ENCODE data around the gene ECT2L.
"Not testable (repeated sequence)": the region's sequence is repeated elsewhere in the genome, so short reads cannot be mapped to it uniquely, and the experiment has no call there.

ECT2L gene

GRCh38 chr6:138931660-138932059 lies 135.8 kb downstream of the ECT2L start:
- no peak for DNase-seq (ENCODE audit: low spot score)

GRCh38 chr6:138936873-138937272 lies 141.0 kb downstream of the ECT2L start:
- DNase-seq (ENCODE audit: low spot score), result not testable (repeated sequence)

- no peak for DNase-seq (ENCODE audit: low spot score)
These were observed 147.3 kb downstream of the ECT2L start for GRCh38 chr6:138943089-138943625.

GRCh38 chr6:138944412-138944811 lies 148.5 kb downstream of the ECT2L start:
- no peak for DNase-seq (ENCODE audit: low spot score)

GRCh38 chr6:138945354-138945753 lies 149.5 kb downstream of the ECT2L start:
- DNase-seq (ENCODE audit: low spot score), result no peak

- DNase-seq (ENCODE audit: low spot score), result no peak
These were observed 152.1 kb downstream of the ECT2L start for GRCh38 chr6:138948004-138948403.

GRCh38 chr6:138948546-138949179 lies 152.8 kb downstream of the ECT2L start:
- no peak for DNase-seq (ENCODE audit: low spot score)

GRCh38 chr6:138953451-138953850 lies 157.6 kb downstream of the ECT2L start:
- no peak for DNase-seq (ENCODE audit: low spot score)
